GM12891 (cell line): Measurements from ENCODE around the gene KIAA0319L.

ENCODE experiments used
- PAX5 ChIP-seq: IDR thresholded peaks from 2 replicates; pipeline ENCODE4 v1.6.1; 2011; ENCODE audit warnings: low read length, moderate library complexity, mild to moderate bottlenecking; ENCODE audit not compliant: insufficient read depth, severe bottlenecking
- POLR2A ChIP-seq: IDR thresholded peaks from 2 replicates; pipeline ENCODE4 v1.6.1; 2011; ENCODE audit warnings: low read depth, low read length, control low read depth
- POLR2AphosphoS5 ChIP-seq: IDR thresholded peaks from 2 replicates; pipeline ENCODE4 v1.6.1; 2011; ENCODE audit warnings: low read depth, low read length, control low read depth
- POU2F2 ChIP-seq: IDR thresholded peaks from 2 replicates; pipeline ENCODE4 v1.6.1; 2011; ENCODE audit warnings: low read depth, mild to moderate bottlenecking, control low read depth, low read length, moderate library complexity
- SPI1 ChIP-seq: IDR thresholded peaks from 2 replicates; pipeline ENCODE4 v1.6.1; 2011; ENCODE audit warnings: low read depth, low read length, control low read depth
- TAF1 ChIP-seq: IDR thresholded peaks from 2 replicates; pipeline ENCODE4 v1.6.1; 2011; ENCODE audit warnings: low read depth, low read length, control low read depth

DNA sequence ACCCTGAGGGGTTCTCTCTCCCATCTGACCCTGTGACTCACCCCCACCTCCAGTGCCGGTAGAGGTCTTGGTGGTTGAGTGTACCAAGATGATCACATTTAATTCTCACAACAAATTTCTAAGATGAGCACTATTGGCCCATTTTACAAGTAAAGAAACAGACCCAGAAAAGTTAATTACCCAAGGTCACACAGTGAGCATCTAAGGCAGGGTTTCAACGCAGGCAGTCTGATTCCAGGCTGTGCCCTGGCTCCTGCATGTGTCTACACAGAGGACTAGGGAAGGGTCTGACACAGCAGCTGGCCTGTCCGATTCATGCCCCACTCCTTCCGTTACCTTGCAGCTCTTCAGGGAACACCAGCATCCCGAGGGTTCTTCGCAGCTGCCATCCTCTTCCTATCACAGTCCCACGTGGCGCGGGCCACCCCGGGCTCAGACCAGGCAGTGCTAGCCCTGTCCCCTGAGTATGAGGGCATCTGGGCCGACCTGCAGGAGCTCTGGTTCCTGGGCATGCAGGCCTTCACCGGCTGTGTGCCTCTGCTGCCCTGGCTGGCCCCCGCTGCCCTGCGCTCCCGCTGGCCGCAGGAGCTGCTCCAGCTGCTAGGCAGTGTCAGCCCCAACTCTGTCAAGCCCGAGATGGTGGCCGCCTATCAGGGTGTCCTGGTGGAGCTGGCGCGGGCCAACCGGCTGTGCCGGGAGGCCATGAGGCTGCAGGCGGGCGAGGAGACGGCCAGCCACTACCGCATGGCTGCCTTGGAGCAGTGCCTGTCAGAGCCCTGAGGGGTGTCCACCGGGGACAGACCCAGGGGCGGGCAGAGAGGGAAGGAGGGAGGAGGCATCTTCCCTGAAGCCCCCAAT is 7.9 kb upstream of the KIAA0319L start:
- TF ChIP-seq POLR2A (no peak), POLR2AphosphoS5 (no peak), TAF1 (no peak), POU2F2 (no peak), PAX5 (no peak), SPI1 (no peak)
